ENCODE results near the gene CEP83. TPM values are rescaled to one million over a fixed set of nuclear protein-coding genes. Genes with fewer than 3 reads are reported as not detected.

CEP83 gene, protein sequence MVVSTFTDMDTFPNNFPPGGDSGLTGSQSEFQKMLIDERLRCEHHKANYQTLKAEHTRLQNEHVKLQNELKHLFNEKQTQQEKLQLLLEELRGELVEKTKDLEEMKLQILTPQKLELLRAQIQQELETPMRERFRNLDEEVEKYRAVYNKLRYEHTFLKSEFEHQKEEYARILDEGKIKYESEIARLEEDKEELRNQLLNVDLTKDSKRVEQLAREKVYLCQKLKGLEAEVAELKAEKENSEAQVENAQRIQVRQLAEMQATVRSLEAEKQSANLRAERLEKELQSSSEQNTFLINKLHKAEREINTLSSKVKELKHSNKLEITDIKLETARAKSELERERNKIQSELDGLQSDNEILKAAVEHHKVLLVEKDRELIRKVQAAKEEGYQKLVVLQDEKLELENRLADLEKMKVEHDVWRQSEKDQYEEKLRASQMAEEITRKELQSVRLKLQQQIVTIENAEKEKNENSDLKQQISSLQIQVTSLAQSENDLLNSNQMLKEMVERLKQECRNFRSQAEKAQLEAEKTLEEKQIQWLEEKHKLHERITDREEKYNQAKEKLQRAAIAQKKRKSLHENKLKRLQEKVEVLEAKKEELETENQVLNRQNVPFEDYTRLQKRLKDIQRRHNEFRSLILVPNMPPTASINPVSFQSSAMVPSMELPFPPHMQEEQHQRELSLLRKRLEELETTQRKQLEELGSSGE
- total RNA-seq, result 36.9 and 38.7 TPM in 2 replicates

DNA sequence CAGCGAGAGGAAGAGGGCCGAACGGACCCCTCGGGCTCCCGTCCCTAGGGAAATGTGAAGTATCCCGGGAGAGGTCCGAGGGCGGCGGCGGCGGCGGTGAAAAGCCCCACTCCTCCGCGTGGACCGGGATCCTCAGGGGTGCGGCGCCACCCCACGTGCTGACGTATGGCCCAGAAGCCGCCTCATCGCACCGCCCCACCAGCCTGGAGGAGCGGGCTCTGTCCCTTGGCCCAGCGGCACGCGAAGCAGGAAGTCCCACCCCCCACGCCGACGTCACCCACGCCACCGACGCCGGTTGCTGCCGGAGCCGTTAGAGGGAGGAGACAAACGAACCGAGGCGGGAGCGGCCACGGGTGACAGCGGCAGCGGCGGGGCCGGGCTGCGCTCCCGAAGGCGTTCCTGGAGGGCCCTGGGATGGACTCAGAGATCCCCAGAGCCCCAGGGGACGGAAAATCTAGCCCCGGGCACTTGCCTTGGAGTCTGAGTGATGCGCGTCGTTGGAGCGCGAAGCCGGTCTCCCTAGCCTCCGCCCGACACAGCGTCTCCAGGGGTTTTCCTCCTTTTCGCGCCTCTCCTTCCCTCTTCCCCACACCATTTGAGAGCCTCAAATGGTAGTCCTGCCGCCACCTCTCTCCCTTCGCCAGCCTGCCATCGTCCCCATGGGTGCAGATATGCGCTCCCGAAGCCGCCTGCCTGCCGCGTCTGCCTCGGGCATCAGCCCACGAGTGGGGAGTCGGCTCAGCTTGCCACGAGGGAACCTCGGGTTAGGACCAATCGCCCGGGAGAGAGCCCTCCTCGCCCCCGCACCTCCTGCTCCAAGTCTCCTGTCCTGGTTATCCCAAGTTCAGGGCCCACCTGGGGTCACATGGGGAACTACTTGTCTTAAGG lies at the start of gene CEP83:
TSS of gene CEP83 (minus strand) at position 140 of the 888 bp plus-strand sequence. CDS start 47,377 bp downstream, outside the sequence.
- H3K9me3 Mint-ChIP-seq, result peaks cover 11% of the 10 kb centered on the region
- H3K4me3 Mint-ChIP-seq, result peak within 1 kb of the TSS; percentile 98
- H3K4me1 Mint-ChIP-seq, result peaks cover 29% of the 10 kb centered on the region
- peaks cover 25% of the 10 kb centered on the region for H3K36me3 Mint-ChIP-seq (ENCODE audit: low read depth)
- H3K27ac Mint-ChIP-seq, result peak within 1 kb of the TSS; percentile 98
- peaks cover 4% of the 10 kb centered on the region for H3K27me3 Mint-ChIP-seq
- peak; percentile 100 for DNase-seq
- intact Hi-C loops (cut with micrococcal nuclease), result loop anchor here (1.0 to 10.0 kb wide), 11 partner anchors 31 to 888 kb away; partner anchors contain the start of genes CRADD, NDUFA12, PLXNC1 and SOCS2

DNA sequence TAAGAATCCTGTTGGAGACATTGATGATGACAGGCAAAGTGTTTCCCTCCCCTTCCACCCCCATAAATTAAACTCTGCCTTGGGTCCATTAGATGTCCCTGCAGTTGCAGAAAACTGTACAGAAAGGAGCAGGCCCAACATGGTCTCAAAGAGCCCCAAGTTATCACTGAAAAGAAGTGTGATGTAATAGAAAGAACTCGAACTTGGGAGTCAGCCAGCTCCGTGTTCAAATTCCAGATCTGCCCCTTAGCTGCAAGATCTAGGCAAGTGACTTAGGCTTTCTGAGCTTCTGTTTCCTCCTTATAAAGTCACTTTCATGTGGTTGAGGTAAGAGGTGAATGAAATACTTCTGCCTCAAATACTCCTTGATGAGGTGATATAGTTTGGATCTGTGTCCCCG lies 49.6 kb upstream of the CEP83 start:
- Mint-ChIP-seq H3K27ac (no peak overlapping the region), H3K36me3 (ENCODE audit: low read depth) (no peaks in the 10 kb centered on the region), H3K4me1 (no peaks in the 10 kb centered on the region), H3K4me3 (no peak overlapping the region), H3K9me3 (peaks cover 4% of the 10 kb centered on the region), H3K27me3 (peaks cover 2% of the 10 kb centered on the region)
- DNase-seq, result no peak
- intact Hi-C loops (cut with micrococcal nuclease), result no loop called here

DNA sequence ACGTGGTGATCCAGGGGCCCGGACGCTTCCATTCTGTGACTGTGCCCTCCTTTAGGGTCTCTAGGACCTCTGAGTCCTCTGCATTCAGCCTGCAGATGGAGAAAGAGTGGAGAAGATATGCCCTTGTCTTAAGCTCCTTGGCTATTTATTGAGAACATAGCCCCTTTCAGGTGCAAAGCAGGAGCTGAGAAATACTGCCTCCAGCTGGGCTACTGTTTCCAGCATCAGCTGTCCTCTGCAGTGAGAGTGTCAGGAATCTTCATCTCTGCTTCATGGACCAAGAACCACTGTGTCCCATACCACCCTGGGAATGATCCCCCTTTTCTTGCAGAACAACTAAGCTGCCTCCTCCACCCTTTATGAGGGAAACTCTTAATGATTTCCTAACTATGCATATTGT lies 47.8 kb upstream of the CEP83 start:
- no peak for DNase-seq
- intact Hi-C loops (cut with micrococcal nuclease), result no loop called here
- H3K9me3 Mint-ChIP-seq, result no peaks in the 10 kb centered on the region
- H3K4me1 Mint-ChIP-seq, result no peaks in the 10 kb centered on the region
- H3K4me3 Mint-ChIP-seq, result no peak overlapping the region
- no peaks in the 10 kb centered on the region for H3K36me3 Mint-ChIP-seq (ENCODE audit: low read depth)
- no peak overlapping the region for H3K27ac Mint-ChIP-seq
- H3K27me3 Mint-ChIP-seq, result peaks cover 2% of the 10 kb centered on the region

DNA sequence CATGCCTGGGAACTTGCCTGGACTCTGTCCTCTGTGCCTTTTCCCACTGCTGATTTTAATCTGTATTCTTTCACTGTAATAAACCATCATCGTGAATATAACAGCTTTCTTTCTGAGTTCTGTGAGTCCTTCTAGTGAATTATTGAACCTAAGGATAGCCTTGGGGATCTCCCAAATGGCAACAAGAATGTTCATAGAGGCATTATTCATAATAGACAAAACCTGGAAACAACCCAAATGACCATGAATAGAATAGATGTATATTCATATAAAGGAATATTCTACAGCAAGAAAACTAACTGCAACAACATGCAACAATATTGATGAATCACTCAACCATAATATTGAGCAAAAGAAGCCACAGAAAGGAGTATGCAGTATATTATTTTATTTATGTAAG lies 44.7 kb upstream of the CEP83 start:
- Mint-ChIP-seq H3K4me1 (peaks cover 3% of the 10 kb centered on the region), H3K27ac (no peak overlapping the region), H3K36me3 (ENCODE audit: low read depth) (no peaks in the 10 kb centered on the region), H3K27me3 (peaks cover 2% of the 10 kb centered on the region), H3K4me3 (no peak overlapping the region), H3K9me3 (peaks cover 3% of the 10 kb centered on the region)
- intact Hi-C loops (cut with micrococcal nuclease), result no loop called here
- DNase-seq, result no peak

DNA sequence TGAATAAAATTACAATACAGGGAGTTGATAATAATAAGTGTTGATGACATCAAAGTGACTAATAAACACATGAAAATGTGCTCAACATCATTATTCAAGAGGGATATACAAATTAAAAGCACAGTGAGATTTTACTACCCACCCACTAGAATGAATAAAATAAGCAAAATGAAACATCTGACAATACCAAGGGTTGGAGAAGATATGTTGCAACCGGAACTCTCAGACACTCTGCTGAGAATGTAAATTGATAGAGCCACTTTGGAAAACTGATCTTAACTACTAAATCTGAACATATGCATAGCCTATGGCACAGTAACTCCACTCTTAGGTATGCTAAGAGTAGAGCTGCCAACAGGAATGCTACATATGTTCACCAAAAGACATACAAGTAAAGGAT lies 44.0 kb upstream of the CEP83 start:
- H3K9me3 Mint-ChIP-seq, result peaks cover 3% of the 10 kb centered on the region
- peaks cover 3% of the 10 kb centered on the region for H3K4me1 Mint-ChIP-seq
- intact Hi-C loops (cut with micrococcal nuclease), result no loop called here
- H3K36me3 Mint-ChIP-seq (ENCODE audit: low read depth), result no peaks in the 10 kb centered on the region
- peaks cover 2% of the 10 kb centered on the region for H3K27me3 Mint-ChIP-seq
- no peak overlapping the region for H3K4me3 Mint-ChIP-seq
- no peak for DNase-seq
- no peak overlapping the region for H3K27ac Mint-ChIP-seq

DNA sequence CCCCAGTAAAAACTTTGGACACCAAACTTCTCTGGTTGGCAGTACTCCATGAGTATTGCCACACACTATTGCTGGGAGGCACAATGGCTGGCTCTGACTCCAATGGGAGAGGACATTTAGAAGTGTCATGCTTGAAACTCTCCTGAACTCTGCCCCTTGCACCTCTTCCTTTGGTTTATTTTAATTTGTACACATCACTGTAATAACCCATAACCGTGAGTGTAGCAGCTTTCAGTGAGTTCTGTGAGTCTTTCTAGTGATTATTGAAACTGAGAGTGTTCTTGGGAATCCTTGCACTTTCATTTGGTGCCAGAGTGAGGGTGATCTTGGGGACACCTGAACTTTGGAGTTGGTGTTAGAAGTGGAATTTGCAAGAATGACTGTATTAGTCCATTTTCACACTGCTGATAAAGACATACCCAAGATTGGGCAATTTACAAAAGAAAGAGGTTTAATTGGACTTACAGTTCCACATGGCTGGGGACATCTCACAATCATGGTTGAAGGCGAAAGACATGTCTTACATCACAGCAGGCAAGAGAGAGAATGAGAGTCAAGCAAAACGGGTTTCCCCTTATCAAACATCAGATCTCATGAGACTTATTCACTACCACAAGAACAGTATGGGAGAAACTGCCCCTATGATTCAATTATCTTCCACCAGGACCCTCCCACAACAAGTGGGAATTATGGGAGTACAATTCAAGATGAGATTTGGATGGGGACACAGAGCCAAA lies 41.3 kb upstream of the CEP83 start:
- Mint-ChIP-seq H3K36me3 (ENCODE audit: low read depth) (no peaks in the 10 kb centered on the region), H3K9me3 (peaks cover 6% of the 10 kb centered on the region), H3K4me3 (no peak overlapping the region), H3K4me1 (peaks cover 3% of the 10 kb centered on the region), H3K27ac (no peak overlapping the region), H3K27me3 (peaks cover 2% of the 10 kb centered on the region)
- intact Hi-C loops (cut with micrococcal nuclease), result no loop called here
- no peak for DNase-seq

DNA sequence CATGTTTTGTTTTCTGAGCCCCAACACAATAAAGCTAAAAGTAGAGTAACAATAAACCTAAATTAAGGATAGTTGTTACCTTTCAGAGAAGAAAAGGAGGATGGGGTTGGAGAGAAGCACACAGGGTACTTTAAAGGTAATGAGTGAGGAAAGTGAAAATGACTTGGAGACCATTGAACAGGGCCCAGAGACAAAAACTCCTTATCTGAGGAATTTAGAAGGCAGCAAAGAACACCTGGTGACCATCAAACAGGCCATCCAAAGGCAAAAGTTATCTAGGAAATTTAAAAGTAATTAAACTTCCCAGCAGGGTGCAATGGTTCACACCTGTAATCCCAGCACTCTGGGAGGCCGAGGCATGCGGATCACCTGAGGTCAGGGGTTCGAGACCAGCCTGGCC lies 39.0 kb upstream of the CEP83 start:
- no peak overlapping the region for H3K27ac Mint-ChIP-seq
- H3K4me3 Mint-ChIP-seq, result no peak overlapping the region
- peaks cover 10% of the 10 kb centered on the region for H3K9me3 Mint-ChIP-seq
- intact Hi-C loops (cut with micrococcal nuclease), result no loop called here
- H3K4me1 Mint-ChIP-seq, result peaks cover 3% of the 10 kb centered on the region
- no peaks in the 10 kb centered on the region for H3K36me3 Mint-ChIP-seq (ENCODE audit: low read depth)
- H3K27me3 Mint-ChIP-seq, result peaks cover 3% of the 10 kb centered on the region
- no peak for DNase-seq

DNA sequence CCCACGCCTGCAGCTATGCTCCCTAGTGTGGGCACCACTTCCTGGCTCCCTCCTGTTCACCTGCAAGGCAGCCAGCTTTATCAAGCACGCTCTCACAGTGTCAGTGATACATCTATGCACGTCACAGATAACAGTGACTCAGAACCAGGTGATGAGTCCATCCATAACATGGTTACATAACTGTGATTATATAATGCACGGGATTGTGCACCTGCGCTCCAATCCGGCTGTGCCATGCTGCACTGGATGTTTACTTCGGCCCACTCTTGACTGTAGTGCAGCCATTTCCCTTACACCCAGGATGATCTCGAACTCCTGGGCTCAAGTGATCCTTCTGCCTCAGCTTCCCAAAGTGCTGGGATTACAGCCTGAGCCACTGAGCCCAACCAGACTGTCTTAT lies 38.4 kb upstream of the CEP83 start:
- no peak for DNase-seq

DNA sequence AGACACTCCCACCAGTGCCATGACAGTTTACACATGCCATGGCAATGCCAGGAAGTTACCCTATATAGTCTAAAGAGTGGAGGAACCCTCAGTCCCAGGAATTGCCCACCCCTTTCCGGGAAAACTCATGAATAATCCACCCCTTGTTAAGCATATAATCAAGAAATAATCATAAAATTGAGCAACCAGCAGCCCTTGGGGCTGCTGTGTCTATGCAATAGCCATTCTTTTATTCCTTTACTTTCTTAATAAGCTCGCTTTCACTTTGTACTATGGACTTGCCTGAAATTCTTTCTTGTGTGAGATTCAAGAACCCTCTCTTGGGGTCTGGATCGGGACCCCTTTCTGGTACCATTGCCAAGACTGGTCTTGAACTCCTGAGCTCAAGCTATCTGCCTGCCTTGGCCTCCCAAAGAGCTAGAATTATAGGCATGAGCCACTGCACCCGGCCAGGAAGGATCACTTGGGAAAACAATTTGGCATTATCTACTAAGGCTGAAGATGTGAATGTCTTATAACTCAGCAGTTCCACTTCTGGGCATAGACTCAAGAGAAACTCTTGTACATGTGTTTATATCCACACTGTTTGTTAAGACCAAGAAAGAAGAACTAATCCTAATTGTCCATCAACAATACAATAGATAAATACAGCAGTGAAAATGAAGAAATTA lies 35.9 kb upstream of the CEP83 start:
- Mint-ChIP-seq H3K27ac (no peak overlapping the region), H3K4me1 (no peaks in the 10 kb centered on the region), H3K36me3 (ENCODE audit: low read depth) (no peaks in the 10 kb centered on the region), H3K9me3 (peaks cover 7% of the 10 kb centered on the region), H3K27me3 (peaks cover 8% of the 10 kb centered on the region), H3K4me3 (no peak overlapping the region)
- intact Hi-C loops (cut with micrococcal nuclease), result no loop called here
- DNase-seq, result no peak

More for the DNA sequence above, 38.4 kb upstream of the CEP83 start:
- H3K36me3 Mint-ChIP-seq (ENCODE audit: low read depth), result no peaks in the 10 kb centered on the region
- H3K4me3 Mint-ChIP-seq, result no peak overlapping the region
- peaks cover 3% of the 10 kb centered on the region for H3K27me3 Mint-ChIP-seq
- intact Hi-C loops (cut with micrococcal nuclease), result no loop called here
- H3K4me1 Mint-ChIP-seq, result peaks cover 3% of the 10 kb centered on the region
- no peak overlapping the region for H3K27ac Mint-ChIP-seq
- H3K9me3 Mint-ChIP-seq, result peaks cover 10% of the 10 kb centered on the region

DNA sequence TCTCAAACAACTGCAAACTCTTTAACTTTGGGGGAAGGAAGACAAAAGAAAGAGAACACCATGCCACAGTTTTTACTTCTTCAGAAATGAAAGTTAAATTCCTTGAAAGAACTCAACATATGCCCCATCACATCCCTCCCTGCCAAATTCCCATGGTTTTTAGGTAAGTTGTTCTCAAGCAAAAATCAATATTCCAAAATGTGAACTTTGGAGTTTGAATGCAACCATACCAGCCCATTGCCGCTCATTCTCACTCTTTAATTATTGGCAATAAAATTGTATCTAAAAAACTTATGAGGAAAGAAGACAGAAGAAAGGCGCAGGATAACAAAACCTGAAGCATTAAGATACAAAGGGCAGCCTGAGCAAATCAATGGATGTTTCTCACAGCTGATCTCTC lies 31.8 kb upstream of the CEP83 start:
- peaks cover 4% of the 10 kb centered on the region for H3K9me3 Mint-ChIP-seq
- no peaks in the 10 kb centered on the region for H3K36me3 Mint-ChIP-seq (ENCODE audit: low read depth)
- H3K27me3 Mint-ChIP-seq, result peaks cover 10% of the 10 kb centered on the region
- no peak overlapping the region for H3K4me3 Mint-ChIP-seq
- intact Hi-C loops (cut with micrococcal nuclease), result no loop called here
- H3K4me1 Mint-ChIP-seq, result no peaks in the 10 kb centered on the region
- no peak overlapping the region for H3K27ac Mint-ChIP-seq
- no peak for DNase-seq

DNA sequence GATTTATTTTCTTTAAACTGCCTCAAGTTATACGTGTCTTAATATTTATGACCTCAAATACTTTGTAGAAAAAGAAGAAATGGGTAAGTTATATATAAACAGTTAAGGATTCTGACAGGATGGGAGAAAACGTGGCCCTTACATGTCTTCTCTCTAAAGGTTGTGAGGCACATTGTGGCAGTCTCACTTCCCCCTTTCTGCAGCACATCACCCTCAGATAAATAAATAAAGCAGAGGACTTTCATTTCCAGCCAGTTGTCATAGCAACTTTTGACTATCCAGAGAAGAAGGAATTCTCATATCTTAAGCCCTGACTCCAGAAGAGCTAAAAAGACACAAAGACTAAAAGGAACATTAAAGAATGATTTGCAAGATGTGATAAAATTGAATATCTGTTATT lies 28.8 kb upstream of the CEP83 start:
- Mint-ChIP-seq H3K27me3 (peaks cover 8% of the 10 kb centered on the region), H3K4me1 (no peaks in the 10 kb centered on the region), H3K4me3 (no peak overlapping the region), H3K36me3 (ENCODE audit: low read depth) (no peaks in the 10 kb centered on the region), H3K9me3 (no peaks in the 10 kb centered on the region), H3K27ac (no peak overlapping the region)
- DNase-seq, result no peak
- intact Hi-C loops (cut with micrococcal nuclease), result no loop called here

DNA sequence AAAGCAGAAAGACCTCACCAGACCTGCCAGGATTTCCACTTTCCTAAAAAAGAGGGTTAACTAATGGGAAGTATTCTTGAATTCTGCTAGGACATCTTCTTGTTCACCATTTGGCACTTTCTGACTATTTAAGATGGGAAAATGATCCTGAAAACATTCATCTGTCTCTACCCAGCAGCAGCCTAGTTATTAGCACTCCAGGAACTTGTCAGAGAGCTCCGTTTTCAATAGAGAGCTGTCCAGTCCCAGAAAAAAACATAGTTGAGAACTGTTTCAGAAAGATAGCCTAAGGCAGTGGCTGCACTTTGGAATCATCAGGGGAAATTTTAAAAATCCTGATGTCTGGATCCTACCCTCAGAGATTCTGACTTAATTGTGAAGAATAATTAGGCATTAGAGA lies 22.1 kb upstream of the CEP83 start:
- intact Hi-C loops (cut with micrococcal nuclease), result no loop called here
- Mint-ChIP-seq H3K4me3 (no peak overlapping the region), H3K4me1 (no peaks in the 10 kb centered on the region), H3K27me3 (peaks cover 5% of the 10 kb centered on the region), H3K27ac (no peak overlapping the region), H3K36me3 (ENCODE audit: low read depth) (no peaks in the 10 kb centered on the region), H3K9me3 (no peaks in the 10 kb centered on the region)
- DNase-seq, result no peak

DNA sequence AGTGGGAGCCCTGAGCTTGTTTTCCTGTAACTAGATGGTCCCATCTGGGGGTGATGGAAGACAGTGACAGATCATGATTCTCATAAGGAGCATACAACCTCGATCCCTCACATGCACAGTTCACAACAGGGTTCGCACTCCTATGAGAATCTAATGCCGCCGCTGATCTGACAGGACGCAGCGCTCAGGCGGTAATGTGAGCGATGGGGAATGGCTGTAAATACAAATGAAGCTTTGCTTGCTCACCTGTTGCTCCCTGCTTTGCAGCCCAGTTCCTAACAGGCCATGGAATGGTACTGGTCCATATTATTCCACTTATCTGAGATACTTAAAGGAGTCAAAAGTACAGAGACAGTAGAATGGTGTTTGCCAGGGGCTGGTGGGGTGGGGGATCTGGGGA lies 9.9 kb upstream of the CEP83 start:
- Mint-ChIP-seq H3K27ac (no peak overlapping the region), H3K27me3 (peaks cover 7% of the 10 kb centered on the region), H3K4me1 (no peaks in the 10 kb centered on the region), H3K9me3 (peaks cover 13% of the 10 kb centered on the region), H3K36me3 (ENCODE audit: low read depth) (no peaks in the 10 kb centered on the region), H3K4me3 (no peak overlapping the region)
- DNase-seq, result no peak
- intact Hi-C loops (cut with micrococcal nuclease), result no loop called here
